A549 (cell line): ENCODE data around the gene THBD. TPM values are rescaled to one million over a fixed set of nuclear protein-coding genes. Genes with fewer than 3 reads are reported as not detected.

Experiments
- ATAC-seq, 2 experiments: fragments of 200-7000 bp in 1 of 2; fragments of >200 bp in 1 of 2; cut with Nextera tagmentation in 1 of 2; cut with Tn5 transposase in 1 of 2; 3 replicates each; pipeline versions ENCODE4 v1.8.0 to v1.9.1; 2018 to 2020; ENCODE audit warnings: mild to moderate bottlenecking in 1 of 2, moderate library complexity in 1 of 2
- CTCF ChIA-PET: fragments of 300-600 bp; sonication (Branson Sonifier 250); formaldehyde crosslinking; extraction: SDS; loops from one replicate; lab custom pipeline; 2021; ENCODE audit warnings: antibody characterized with exemption, inconsistent platforms; lab: Yijun Ruan, JAX
- POLR2A ChIA-PET: fragments of 350-600 bp; formaldehyde crosslinking; extraction: SDS; loops from one replicate; lab custom pipeline; 2021; ENCODE audit warnings: antibody characterized with exemption, inconsistent platforms; lab: Yijun Ruan, JAX
- DNase-seq, 2 experiments: peaks; one replicate each; pipeline versions ENCODE4 v3.0.0 to v3.0.0-alpha.2; 2011 to 2016; ENCODE audit warnings: low read depth in 1 of 2, low spot score in 1 of 2
- FAIRE-seq: peaks from 2 replicates; lab custom pipeline; 2011; peaks lifted over from hg19 to GRCh38; lab: Jason Lieb, UNC
- H3K27ac ChIP-seq, 2 experiments: fragments of >200 bp; sonication (Bioruptor Twin); formaldehyde crosslinking; 3 replicates each; pipeline ENCODE4 v1.5.1; 2016 to 2017
- H3K4me1 ChIP-seq: fragments of >200 bp; sonication (Bioruptor Twin); formaldehyde crosslinking; 3 replicates; pipeline ENCODE4 v1.6.1; 2016
- H3K4me2 ChIP-seq: fragments of >200 bp; sonication (Bioruptor Twin); formaldehyde crosslinking; 3 replicates; pipeline ENCODE4 v1.6.1; 2016
- H3K4me3 ChIP-seq: fragments of >200 bp; sonication (Bioruptor Twin); formaldehyde crosslinking; 3 replicates; pipeline ENCODE4 v1.5.1; 2016
- H3K9me3 ChIP-seq: fragments of >200 bp; sonication (Bioruptor Twin); formaldehyde crosslinking; 3 replicates; pipeline ENCODE4 v1.6.1; 2016
- BCL3 ChIP-seq: fragments of >200 bp; sonication (Bioruptor Twin); formaldehyde crosslinking; IDR thresholded peaks from 3 replicates; pipeline ENCODE4 v1.6.1; 2016
- CBX2 ChIP-seq: fragments of 200-600 bp; sonication (generic); IDR thresholded peaks from 2 replicates; pipeline ENCODE4 v1.6.1; 2016; ENCODE audit warnings: low read depth, mild to moderate bottlenecking, borderline replicate concordance
- CHD2 ChIP-seq: fragments of 150-350 bp; IDR thresholded peaks from 2 replicates; pipeline ENCODE4 v1.6.1; 2014; ENCODE audit warnings: low read length; ENCODE audit not compliant: partially characterized antibody
- E2F6 ChIP-seq: IDR thresholded peaks from 2 replicates; pipeline ENCODE4 v1.6.1; 2012; ENCODE audit warnings: low read depth, borderline replicate concordance
- EHMT2 ChIP-seq: fragments of 200-600 bp; sonication (generic); IDR thresholded peaks from 2 replicates; pipeline ENCODE4 v1.6.1; 2016; ENCODE audit warnings: antibody characterized with exemption, low read depth, mild to moderate bottlenecking, moderate library complexity
- ELK1 ChIP-seq: fragments of 150-350 bp; IDR thresholded peaks from 2 replicates; pipeline ENCODE4 v1.6.1; 2014; ENCODE audit warnings: low read depth, mild to moderate bottlenecking, low read length
- EP300 ChIP-seq, 2 experiments: fragments of >200 bp; sonication (Bioruptor Twin); formaldehyde crosslinking; IDR thresholded peaks; 2 replicates in 1 of 2; 3 replicates in 1 of 2; pipeline ENCODE4 v1.6.1; 2016 to 2017
- FOXS1 ChIP-seq: fragments of 250-450 bp; sonication (Bioruptor Pico); IDR thresholded peaks from 2 replicates; pipeline ENCODE4 v1.5.0; 2020; ENCODE audit warnings: mild to moderate bottlenecking, moderate library complexity
- HEYL ChIP-seq: fragments of 250-450 bp; sonication (Bioruptor Pico); IDR thresholded peaks from 2 replicates; pipeline ENCODE4 v1.8.0; 2021; ENCODE audit warnings: mild to moderate bottlenecking, moderate library complexity
- HOXB13 ChIP-seq: fragments of 250-450 bp; sonication (Bioruptor Pico); IDR thresholded peaks from 2 replicates; pipeline ENCODE4 v1.5.0; 2020; ENCODE audit warnings: low read depth, mild to moderate bottlenecking, moderate library complexity
- HOXB5 ChIP-seq: fragments of 250-450 bp; sonication (Bioruptor Pico); IDR thresholded peaks from 2 replicates; pipeline ENCODE4 v1.5.0; 2020; ENCODE audit warnings: mild to moderate bottlenecking, moderate library complexity
- JUN ChIP-seq, 2 experiments: fragments of >200 bp; sonication (Bioruptor Twin); formaldehyde crosslinking; IDR thresholded peaks; 2 replicates in 1 of 2; 3 replicates in 1 of 2; pipeline ENCODE4 v1.6.1; 2016 to 2017
- JUNB ChIP-seq: fragments of >200 bp; sonication (Bioruptor Twin); formaldehyde crosslinking; IDR thresholded peaks from 2 replicates; pipeline ENCODE4 v1.6.1; 2016
- MAFK ChIP-seq: fragments of 450-650 bp; IDR thresholded peaks from 2 replicates; pipeline ENCODE4 v1.6.1; 2014; ENCODE audit not compliant: partially characterized antibody
- MAX ChIP-seq: IDR thresholded peaks from 2 replicates; pipeline ENCODE4 v1.6.1; 2012
- MAZ ChIP-seq: fragments of 150-350 bp; IDR thresholded peaks from 2 replicates; pipeline ENCODE4 v1.6.1; 2014; ENCODE audit warnings: antibody characterized with exemption, low read depth, low read length, borderline replicate concordance
- MYC ChIP-seq: IDR thresholded peaks from 2 replicates; pipeline ENCODE4 v1.6.1; 2012; ENCODE audit warnings: mild to moderate bottlenecking, inconsistent platforms, low read length, improper control_type of control experiment, borderline replicate concordance
- SMC3 ChIP-seq: fragments of >200 bp; sonication (Bioruptor Twin); formaldehyde crosslinking; IDR thresholded peaks from 3 replicates; pipeline ENCODE4 v1.6.1; 2018; ENCODE audit warnings: inconsistent platforms
- SREBF2 ChIP-seq: fragments of 450-650 bp; IDR thresholded peaks from 2 replicates; pipeline ENCODE4 v1.6.1; 2014; ENCODE audit warnings: mild to moderate bottlenecking, moderate library complexity
- TP53 ChIP-seq: fragments of 250-450 bp; sonication (Bioruptor Pico); IDR thresholded peaks from 2 replicates; pipeline ENCODE4 v1.5.0; 2021; ENCODE audit warnings: mild to moderate bottlenecking, moderate library complexity
- ZFP36 ChIP-seq: fragments of 450-650 bp; IDR thresholded peaks from 2 replicates; pipeline ENCODE4 v1.6.1; 2014; ENCODE audit warnings: borderline replicate concordance; ENCODE audit not compliant: partially characterized antibody
- ZSCAN20 ChIP-seq: fragments of 250-450 bp; sonication (Bioruptor Pico); IDR thresholded peaks from 2 replicates; pipeline ENCODE4 v1.8.0; 2022; ENCODE audit warnings: mild to moderate bottlenecking, moderate library complexity
- WGBS: methylation state at CpG from one replicate; pipeline ENCODE4 v1.1.6; 2017; ENCODE audit errors: missing lambda C conversion rate; 5-methylcytosine and 5-hydroxymethylcytosine counted together
- polyA plus RNA-seq, 4 experiments: library from polyadenylated mRNA; depleted of rRNA in 3 of 4; stranded (reverse); fragments of >200 nt; fragmentation: RNase III in 1 of 4; extraction: RNeasy Plus Mini Kit Qiagen cat#74134 plus additional on column Dnase treatment in 1 of 4; gene quantifications; 2 replicates in 3 of 4; 3 replicates in 1 of 4; pipeline ENCODE4 v1.2.3, GENCODE V29; 2011 to 2017

The THBD gene
- polyA plus RNA-seq, 2 of the 4 experiments (the other 2 are of a cell fraction), result 25.8 to 29.6 TPM

GRCh38 chr20:23003881-23004460 lies 45.5 kb downstream of the THBD start (continued):
- TF ChIP-seq CHD2, result no peak

GRCh38 chr20:23003077-23003635 lies 46.3 kb downstream of the THBD start:
- H3K4me2 ChIP-seq, result no peak overlapping the region
- no peak for TF ChIP-seq MYC
- no peak for TF ChIP-seq ZSCAN20 (CRISPR knock-in tag)
- TF ChIP-seq, all 56 proteins: peak for 0
- POLR2A ChIA-PET, result no interaction called here
- H3K4me3 ChIP-seq, result no peak overlapping the region
- H3K4me1 ChIP-seq, result peaks cover 30% of the 10 kb centered on the region
- no peaks in the 10 kb centered on the region for H3K9me3 ChIP-seq
- no peak for FAIRE-seq
- peak overlapping the region; percentile 38 to 69; a peak in 5 of 6 replicates for H3K27ac ChIP-seq
- CTCF ChIA-PET, result interaction anchor here (0.7 kb wide), 1 partner anchor 369 kb away, joined by 3 read pairs; no protein-coding TSS in a partner anchor
- DNase-seq, result no peak
- ATAC-seq, result no peak
- WGBS, result 72% methylated on average over 1 of the region's 1 CpG

GRCh38 chr20:23002276-23002675 lies 47.2 kb downstream of the THBD start:
- FAIRE-seq, result no peak
- no peaks in the 10 kb centered on the region for H3K9me3 ChIP-seq
- no peak for DNase-seq
- POLR2A ChIA-PET, result no interaction called here
- no peak overlapping the region for H3K4me2 ChIP-seq
- 92% methylated on average over 6 of the region's 6 CpGs for WGBS
- ATAC-seq, result no peak
- H3K4me3 ChIP-seq, result no peak overlapping the region
- TF ChIP-seq MYC (no peak), ELK1 (no peak), SMC3 (no peak), ZFP36 (no peak), HEYL (CRISPR knock-in tag) (no peak), TP53 (no peak)
- TF ChIP-seq, all 56 proteins: peak for 0
- Histone ChIP-seq H3K4me1 (peaks cover 22% of the 10 kb centered on the region), H3K27ac (peak overlapping the region; percentile 89; a peak in 5 of 6 replicates)
- CTCF ChIA-PET, result interaction anchor here (0.8 to 3.5 kb wide), 3 partner anchors 11 to 662 kb away, joined by 3 to 16 read pairs (median 3); no protein-coding TSS in a partner anchor

- TF ChIP-seq CBX2 (no peak), MAZ (no peak), SREBF2 (no peak)
- peak overlapping the region; percentile 89 for H3K27ac ChIP-seq
- ATAC-seq (peak; percentile 16 to 46; a peak in 2 of 6 replicates), DNase-seq (no peak), FAIRE-seq (peak; percentile 87)
- ChIA-PET POLR2A (interaction anchor here (1.0 to 1.3 kb wide), 2 partner anchors 50 to 225 kb away, joined by 3 to 4 read pairs; no protein-coding TSS in a partner anchor), CTCF (interaction anchor here (0.9 to 3.5 kb wide), 13 partner anchors 9 to 309 kb away, joined by 3 to 16 read pairs (median 3); partner anchors contain the start of gene THBD)
- peaks cover 22% of the 10 kb centered on the region for H3K4me1 ChIP-seq
- 61% methylated on average over 6 of the region's 6 CpGs for WGBS
- H3K9me3 ChIP-seq, result no peaks in the 10 kb centered on the region
- no peak overlapping the region for H3K4me3 ChIP-seq
- H3K4me2 ChIP-seq, result peak overlapping the region; percentile 44
Observed at GRCh38 chr20:23000232-23000947, 49.1 kb downstream of the THBD start.

GRCh38 chr20:22999756-23000155 lies 49.7 kb downstream of the THBD start:
- Histone ChIP-seq H3K4me2 (peak overlapping the region; percentile 44), H3K4me3 (no peak overlapping the region), H3K9me3 (0 out of 3 replicates have a peak, but pooled peaks cover under 1% of the 10 kb centered on the region), H3K27ac (peak overlapping the region; percentile 89), H3K4me1 (peaks cover 22% of the 10 kb centered on the region)
- ChIA-PET CTCF (interaction anchor here (0.8 to 3.5 kb wide), 13 partner anchors 10 to 308 kb away, joined by 3 to 16 read pairs (median 3); partner anchors contain the start of gene THBD), POLR2A (interaction anchor here (0.6 to 1.3 kb wide), 3 partner anchors 37 to 224 kb away, joined by 3 to 4 read pairs (median 4); no protein-coding TSS in a partner anchor)
- DNase-seq (peak; percentile 47 to 84), FAIRE-seq (peak; percentile 98), ATAC-seq (peak; percentile 57 to 87; a peak in 4 of 6 replicates)
- 4% methylated on average over 4 of the region's 4 CpGs for WGBS
- TF ChIP-seq E2F6, result peak; percentile 69; the same call in 1 of the 2 replicates
- TF ChIP-seq MAFK, result peak; percentile 66
- peak; percentile 43; the same call in 1 of the 2 replicates for TF ChIP-seq HOXB5 (CRISPR knock-in tag)
- peak; percentile 79 for TF ChIP-seq JUNB
- no peak for TF ChIP-seq FOXS1 (CRISPR knock-in tag)
- no peak for TF ChIP-seq HEYL (CRISPR knock-in tag)
- TF ChIP-seq EHMT2, result no peak
- peak; percentile 63 to 65; a peak in 2 of 5 replicates for TF ChIP-seq EP300 (IDR thresholded peaks at IDR 0.05)
- peak; percentile 65 to 77; a peak in 4 of 5 replicates for TF ChIP-seq JUN (IDR thresholded peaks at IDR 0.05)
- TF ChIP-seq BCL3, result peak; percentile 63; the same call in 1 of the 3 replicates
- peak; percentile 38; the same call in 1 of the 3 replicates for TF ChIP-seq SMC3
- 0 out of 2 replicates have a peak, but pooled peaks have one; percentile 35 for TF ChIP-seq HOXB13
- peak; percentile 83 for TF ChIP-seq MAX
